Vagina (tissue), 2 donors: ENCODE data around the gene CACUL1. TPM values are rescaled to one million over a fixed set of nuclear protein-coding genes. Genes with fewer than 3 reads are reported as not detected.

Experiments
- DNase-seq, 2 donors: peaks; one replicate each; pipeline ENCODE4 v3.0.0-alpha.2; 2017; ENCODE audit errors: extremely low spot score in 2 of 2
- H3K27ac ChIP-seq: fragments of 200-600 bp; sonication (generic); one replicate; pipeline ENCODE4 v1.5.1; 2019
- H3K27me3 ChIP-seq: fragments of 200-600 bp; sonication (generic); one replicate; pipeline ENCODE4 v1.5.1; 2019
- H3K36me3 ChIP-seq, 2 donors: fragments of 200-600 bp; sonication (generic); one replicate each; pipeline ENCODE4 v1.5.1; 2017 to 2019
- H3K4me1 ChIP-seq: fragments of 200-600 bp; sonication (generic); one replicate; pipeline ENCODE4 v1.5.1; 2019
- H3K4me3 ChIP-seq, 2 donors: fragments of 200-600 bp; sonication (generic); 1 replicate in 1 of 2; 2 replicates in 1 of 2; pipeline ENCODE4 v1.5.1; 2016 to 2019
- H3K9me3 ChIP-seq: fragments of 200-600 bp; sonication (generic); one replicate; pipeline ENCODE4 v1.5.1; 2019
- CTCF ChIP-seq, 3 experiments: fragments of 450-650 bp in 2 of 3; fragments of 200-600 bp in 1 of 3; sonication (generic) in 1 of 3; IDR thresholded peaks; one replicate each; pipeline ENCODE4 v1.5.1; 2017 to 2019; ENCODE audit warnings: antibody characterized with exemption in 3 of 3, mild to moderate bottlenecking in 2 of 3, moderate library complexity in 2 of 3
- POLR2A ChIP-seq, 2 donors: fragments of 450-650 bp; IDR thresholded peaks; one replicate each; pipeline ENCODE4 v1.6.1; 2017; ENCODE audit warnings: antibody characterized with exemption in 2 of 2, mild to moderate bottlenecking in 2 of 2, moderate library complexity in 2 of 2
- POLR2AphosphoS5 ChIP-seq, 2 donors: sonication (generic); formaldehyde crosslinking; IDR thresholded peaks; one replicate each; pipeline ENCODE4 v1.9.0; 2017; ENCODE audit warnings: antibody characterized with exemption in 2 of 2, mild to moderate bottlenecking in 2 of 2, low read depth in 1 of 2; ENCODE audit not compliant: insufficient read depth in 1 of 2
- intact Hi-C: fragments of 100-400 bp; cut with DNase I; formaldehyde crosslinking; loops from one replicate; pipeline ENCODE4 v1.15.1; 2023
- total RNA-seq: library from RNA; depleted of rRNA; stranded (reverse); fragments of >200 nt; gene quantifications from one replicate; pipeline ENCODE4 v1.2.3, GENCODE V29; 2016

Gene CACUL1
- total RNA-seq, 1 donor from 2014 or later: 13.8 TPM

GRCh38 chr10:118628397-118628796, 126.4 kb downstream of the CACUL1 start:
- TF ChIP-seq CTCF (IDR thresholded peaks at IDR 0.05): no peak
- TF ChIP-seq POLR2AphosphoS5 (IDR thresholded peaks at IDR 0.05; ENCODE audit: insufficient read depth in 1 of 2, low read depth in 1 of 2): no peak
- no peak for TF ChIP-seq POLR2A (IDR thresholded peaks at IDR 0.05)
- Histone ChIP-seq H3K36me3 (no peaks in the 10 kb centered on the region), H3K27me3 (no peaks in the 10 kb centered on the region), H3K27ac (peak overlapping the region; percentile 79), H3K4me1 (peaks cover 50% of the 10 kb centered on the region), H3K4me3 (no peak overlapping the region), H3K9me3 (no peaks in the 10 kb centered on the region)
- intact Hi-C loops: no loop called here
- peak in 1 of 2 donors; percentile 62 for DNase-seq

- H3K27ac ChIP-seq: peak overlapping the region; percentile 79
- H3K4me3 ChIP-seq: no peak overlapping the region
- DNase-seq: no peak
- H3K4me1 ChIP-seq: peaks cover 50% of the 10 kb centered on the region
- no peak for TF ChIP-seq POLR2A (IDR thresholded peaks at IDR 0.05)
- TF ChIP-seq CTCF (IDR thresholded peaks at IDR 0.05): no peak
- TF ChIP-seq POLR2AphosphoS5 (IDR thresholded peaks at IDR 0.05; ENCODE audit: insufficient read depth in 1 of 2, low read depth in 1 of 2): no peak
- H3K9me3 ChIP-seq: no peaks in the 10 kb centered on the region
- no peaks in the 10 kb centered on the region for H3K36me3 ChIP-seq
- intact Hi-C loops: no loop called here
- no peaks in the 10 kb centered on the region for H3K27me3 ChIP-seq
Measured at GRCh38 chr10:118626953-118627352, 127.8 kb downstream of the CACUL1 start.

Other genes starting within 250 kb of the CACUL1 start
- gene PRLHR, start 159.3 kb downstream of the CACUL1 start, total RNA-seq: 23.1 TPM